ENCODE results near the gene HOXC4.
"Not testable (repeated sequence)": the region's sequence is repeated elsewhere in the genome, so short reads cannot be mapped to it uniquely, and the experiment has no call there.

The HOXC4 gene

GRCh38 chr12:54058128-54058768 is 4.6 kb downstream of the HOXC4 start:
- no peak for DNase-seq (ENCODE audit: low spot score)

DNA sequence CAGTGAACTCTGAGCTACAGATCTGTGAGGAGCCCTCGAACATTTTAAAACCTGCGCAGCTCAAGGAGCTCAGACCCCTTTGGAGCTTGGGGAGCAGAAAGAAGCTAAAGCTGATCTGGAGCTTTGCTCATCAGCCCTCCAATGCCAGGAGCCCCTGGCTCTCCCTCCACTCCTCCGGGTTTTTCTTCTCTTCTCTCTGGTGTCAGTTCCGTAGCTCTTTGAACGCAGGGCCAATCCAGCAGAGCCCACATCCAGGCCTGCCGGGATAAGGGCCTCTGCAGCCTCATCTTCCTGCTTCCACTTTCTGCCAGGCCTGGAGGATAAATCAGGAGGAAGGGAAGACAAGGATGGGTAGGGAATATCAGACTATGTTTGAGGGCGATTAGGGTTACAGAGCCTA is 6.0 kb downstream of the HOXC4 start:
- no peak for DNase-seq (ENCODE audit: low spot score)

GRCh38 chr12:54060174-54060974 is 6.7 kb downstream of the HOXC4 start:
- DNase-seq (ENCODE audit: low spot score), result no peak

DNA sequence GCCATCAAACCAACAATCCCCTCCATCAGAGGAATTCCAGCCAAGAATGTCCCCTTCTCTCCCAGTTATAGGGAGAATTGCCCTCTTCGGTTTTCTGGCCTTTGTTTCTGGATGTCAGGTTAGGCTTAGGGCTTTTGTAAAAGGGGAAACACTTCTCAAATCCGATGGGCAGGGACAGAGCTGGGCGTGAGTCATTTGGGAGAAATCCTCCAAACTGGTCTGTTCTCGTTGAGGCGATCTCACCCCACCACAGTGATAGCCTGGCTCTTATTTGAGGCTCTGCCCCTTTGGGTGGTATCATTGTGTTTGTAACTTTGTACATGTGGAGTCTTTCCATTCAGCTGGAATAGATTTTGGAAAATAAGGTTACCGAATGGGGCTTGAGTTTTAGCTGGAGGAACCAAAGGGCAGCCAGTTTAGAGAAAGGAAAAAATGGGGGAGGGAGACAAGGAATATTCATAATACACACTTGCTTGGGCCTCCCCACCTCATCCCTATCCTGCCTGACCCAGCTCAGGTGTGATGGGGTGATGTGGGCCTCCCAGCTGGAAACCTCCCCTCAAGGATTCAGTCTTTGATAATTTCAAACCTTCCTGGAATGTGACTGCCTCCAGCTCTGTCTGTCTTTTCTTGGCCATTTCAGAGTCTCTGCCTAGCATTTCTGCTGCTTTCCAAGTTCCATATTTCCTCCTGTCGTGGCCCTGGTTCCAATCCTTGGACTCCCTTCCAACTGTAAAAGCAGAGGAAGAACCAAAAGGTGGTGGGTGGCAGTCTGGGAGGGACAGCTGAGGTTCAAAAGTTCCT is 7.5 kb downstream of the HOXC4 start:
- DNase-seq (ENCODE audit: low spot score), result no peak

- DNase-seq (ENCODE audit: low spot score), result no peak
Measured at GRCh38 chr12:54065677-54066076, 12.0 kb downstream of the HOXC4 start.

- no peak for DNase-seq (ENCODE audit: low spot score)
Measured at GRCh38 chr12:54066408-54066807, 12.8 kb downstream of the HOXC4 start.

GRCh38 chr12:54068418-54069070 is 14.9 kb downstream of the HOXC4 start:
- DNase-seq (ENCODE audit: low spot score), result no peak

GRCh38 chr12:54071942-54072341 is 18.3 kb downstream of the HOXC4 start:
- DNase-seq (ENCODE audit: low spot score), result no peak

GRCh38 chr12:54074308-54074707 is 20.7 kb downstream of the HOXC4 start:
- no peak for DNase-seq (ENCODE audit: low spot score)

- DNase-seq (ENCODE audit: low spot score), result no peak
Measured at GRCh38 chr12:54075409-54075808, 21.8 kb downstream of the HOXC4 start.

GRCh38 chr12:54075974-54076373 is 22.3 kb downstream of the HOXC4 start:
- DNase-seq (ENCODE audit: low spot score), result no peak

- not testable (repeated sequence) for DNase-seq (ENCODE audit: low spot score)
Measured at GRCh38 chr12:54077843-54078242, 24.2 kb downstream of the HOXC4 start.

- DNase-seq (ENCODE audit: low spot score), result not testable (repeated sequence)
Measured at GRCh38 chr12:54079115-54079514, 25.5 kb downstream of the HOXC4 start.

DNA sequence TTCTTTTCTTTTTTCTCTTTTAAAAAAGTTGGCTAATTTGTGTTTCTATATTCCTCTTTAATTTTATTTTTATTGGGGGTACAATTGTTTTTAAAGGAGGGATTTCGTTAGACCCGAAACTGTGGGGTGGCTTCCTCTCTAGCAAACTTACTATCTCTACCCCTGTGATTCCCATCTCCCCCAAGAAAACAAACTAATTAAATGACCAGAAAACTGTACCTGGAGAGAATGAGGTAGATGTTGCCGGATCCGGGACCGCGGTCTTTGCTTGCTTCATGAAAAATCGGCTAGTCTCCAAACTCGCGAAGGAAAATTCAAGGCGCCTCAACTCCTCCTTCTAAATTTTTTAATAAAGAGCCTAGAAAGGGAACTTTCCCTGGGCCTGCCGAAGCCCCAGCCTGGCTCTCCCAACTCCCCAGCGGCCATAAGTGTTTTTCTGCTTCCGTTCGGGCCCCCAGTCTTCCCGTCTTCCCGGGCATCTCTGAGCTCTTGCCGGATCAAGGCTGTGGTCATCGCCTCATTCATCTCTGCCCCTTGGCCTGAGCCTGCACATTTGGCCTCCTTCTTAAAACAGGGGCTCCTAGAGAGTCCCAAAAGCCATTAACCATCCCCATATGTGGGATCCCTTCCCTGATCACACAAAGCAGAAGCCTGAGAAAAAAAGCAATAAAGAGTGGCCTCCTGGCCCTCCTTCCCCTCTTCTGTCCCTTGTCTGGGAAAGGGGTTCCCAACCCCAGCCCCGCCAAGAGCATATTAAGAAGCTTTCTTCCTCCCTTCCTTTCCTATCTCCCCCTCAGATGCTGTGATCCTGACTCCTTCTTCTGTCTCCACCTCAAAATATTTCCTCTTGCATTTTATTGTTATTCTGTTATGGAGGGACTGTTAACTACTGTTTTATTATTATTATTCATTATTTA is 26.6 kb downstream of the HOXC4 start:
- DNase-seq (ENCODE audit: low spot score), result not testable (repeated sequence)

DNA sequence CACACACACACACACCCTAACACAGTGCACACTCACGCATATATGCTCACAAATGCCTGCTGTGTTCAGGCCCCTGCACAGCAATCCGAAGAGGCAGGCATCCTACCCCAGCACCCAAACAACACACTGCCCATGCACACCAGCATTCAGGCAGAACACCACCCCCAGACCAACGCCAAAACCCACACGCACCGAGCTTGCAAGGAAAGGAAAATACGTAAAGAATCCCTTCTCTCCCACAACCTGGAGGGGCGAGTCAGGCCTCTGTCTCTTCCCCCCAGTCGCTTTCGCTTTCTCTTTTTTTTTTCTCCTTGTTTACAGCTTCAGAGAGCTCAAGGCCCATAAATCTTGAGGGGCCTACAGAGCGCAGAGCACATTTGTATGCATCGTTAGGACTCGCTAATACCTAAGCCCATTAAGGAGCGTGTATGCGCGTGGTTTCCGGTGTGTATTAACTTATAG is 27.4 kb downstream of the HOXC4 start:
- DNase-seq (ENCODE audit: low spot score), result not testable (repeated sequence)

DNA sequence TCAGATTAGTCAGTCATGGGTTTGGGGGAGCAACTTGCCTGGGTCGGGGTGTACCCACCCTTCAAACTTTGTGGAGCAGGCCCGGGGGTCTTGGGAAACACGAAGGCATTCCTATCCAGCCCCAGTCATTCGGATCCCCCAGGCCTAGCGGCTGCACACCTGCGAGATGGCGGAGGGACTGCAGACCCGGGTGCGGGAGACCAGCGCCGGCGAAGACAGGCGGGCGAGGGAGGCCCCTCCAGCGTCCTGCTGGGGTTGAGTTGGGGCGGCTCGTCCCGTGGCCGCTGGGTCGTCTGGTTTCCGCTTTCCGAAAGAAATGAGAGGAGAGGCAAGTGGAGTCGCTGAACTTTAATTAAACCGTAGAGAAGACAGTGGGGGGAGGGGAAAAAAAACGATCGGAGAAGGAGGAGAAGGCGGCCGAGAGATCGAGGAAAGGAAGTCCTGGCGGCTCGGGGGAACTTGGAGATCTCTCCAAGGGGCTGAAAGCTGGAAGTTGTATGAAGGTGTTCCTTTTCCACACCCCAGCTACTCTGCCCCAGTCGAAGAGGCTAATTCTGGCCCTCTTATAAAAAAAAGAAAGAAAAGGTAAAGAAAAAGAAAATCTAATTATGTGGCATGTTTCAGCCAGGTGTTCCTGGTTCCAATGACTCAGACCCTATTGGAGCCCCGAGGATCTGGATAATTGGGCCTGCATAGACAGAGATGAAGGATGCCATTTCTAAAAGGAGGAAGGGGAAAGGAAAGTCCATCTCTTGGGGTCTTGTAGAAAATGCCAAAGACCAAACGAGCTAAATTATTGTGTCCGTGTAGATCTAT is 28.2 kb downstream of the HOXC4 start:
- not testable (repeated sequence) for DNase-seq (ENCODE audit: low spot score)

DNA sequence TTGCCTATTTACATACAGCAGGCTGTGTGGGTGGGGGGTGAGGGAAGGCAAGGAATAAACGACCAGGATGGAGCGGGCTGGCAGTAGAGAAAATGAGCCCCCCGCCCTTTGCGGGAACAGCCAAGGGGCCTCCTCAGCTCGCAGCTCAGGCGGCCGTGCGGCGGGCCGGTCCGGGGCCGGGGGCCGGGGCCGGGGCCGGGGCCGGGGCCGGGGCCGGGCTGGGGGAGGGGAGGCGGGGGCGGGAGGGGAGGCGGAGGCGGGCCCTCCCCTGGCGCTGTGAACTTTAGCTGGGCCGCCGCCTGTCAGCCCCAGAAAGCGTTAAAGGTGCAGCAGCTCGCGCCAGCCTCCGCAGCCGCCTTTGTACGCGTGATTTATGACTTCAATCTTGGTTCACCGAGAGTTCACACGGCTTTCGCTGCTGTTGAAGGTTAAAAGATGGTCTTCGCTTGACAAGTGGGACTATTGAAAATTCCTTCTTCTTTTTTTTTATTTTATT is 28.8 kb downstream of the HOXC4 start:
- no peak for DNase-seq (ENCODE audit: low spot score)

GRCh38 chr12:54088011-54088410 is 34.4 kb downstream of the HOXC4 start:
- DNase-seq (ENCODE audit: low spot score), result not testable (repeated sequence)

DNA sequence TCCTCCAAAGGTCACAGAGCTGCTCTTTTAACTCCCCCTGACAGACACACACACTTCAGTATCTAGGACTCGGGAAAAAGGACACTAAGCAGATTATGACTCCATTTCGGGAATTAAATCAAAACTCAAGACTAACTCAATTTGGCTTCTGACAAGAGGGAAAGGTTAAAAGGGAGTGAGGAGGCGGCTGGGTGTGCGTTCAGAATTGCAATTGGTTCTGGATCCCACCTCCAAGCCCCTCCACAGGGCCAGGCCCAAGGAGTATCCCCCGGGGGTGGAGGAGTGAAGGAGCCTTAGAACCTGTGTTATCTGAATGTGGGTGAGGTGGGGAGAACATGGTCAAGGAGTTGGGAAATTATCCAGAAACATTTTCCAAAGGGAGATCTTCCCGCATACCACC is 35.8 kb downstream of the HOXC4 start:
- not testable (repeated sequence) for DNase-seq (ENCODE audit: low spot score)

DNA sequence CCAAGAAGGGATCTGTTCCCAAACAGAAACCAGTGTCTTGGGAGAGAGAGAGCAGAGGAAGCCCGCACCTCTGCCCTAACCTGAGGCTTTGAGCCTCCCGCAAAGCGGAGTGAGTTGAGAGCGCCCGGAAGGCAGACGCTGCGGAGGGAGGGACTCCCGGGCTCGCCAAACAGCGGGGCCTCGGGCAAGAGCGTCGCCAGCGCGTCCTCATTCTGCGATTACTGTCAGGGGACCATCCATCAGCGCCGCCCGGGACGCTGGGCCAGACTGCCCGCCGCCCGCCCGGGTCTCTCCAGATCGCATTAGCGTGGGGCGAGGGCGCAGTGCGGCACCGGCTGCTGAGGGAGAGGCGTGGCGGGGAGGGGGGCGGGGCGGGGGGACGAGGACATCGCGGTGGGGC is 36.7 kb downstream of the HOXC4 start:
- DNase-seq (ENCODE audit: low spot score), result not testable (repeated sequence)

Measured in cerebellar cortex (tissue), 1 donor.